ENCODE measurements around the gene ZBTB16. TPM values are rescaled to one million over a fixed set of nuclear protein-coding genes. Genes with fewer than 3 reads are reported as not detected.

Gene ZBTB16
- total and polyA plus RNA-seq, 2 of the 4 experiments (the other 2 are of a cell fraction) = not detected

DNA sequence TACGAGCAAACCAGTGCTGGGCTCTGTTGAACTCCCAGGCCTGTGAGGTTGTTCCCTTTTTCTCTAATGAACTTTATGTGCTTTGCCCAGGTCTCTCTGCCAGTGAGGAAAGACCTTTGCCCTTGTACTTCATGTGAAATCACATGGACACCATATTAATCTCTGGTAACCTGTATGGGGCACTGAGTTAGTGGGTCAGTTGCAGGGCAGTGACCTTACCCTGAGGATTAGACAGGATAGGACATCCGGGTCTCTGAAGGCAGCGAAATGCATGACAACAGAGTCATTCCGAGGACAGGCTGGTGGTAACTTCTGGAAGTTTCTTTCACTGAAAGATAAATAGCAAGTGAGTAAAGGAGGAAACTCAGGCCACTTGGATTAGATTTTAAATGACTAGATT, 93.7 kb downstream of the ZBTB16 start:
- H3K4me1 ChIP-seq (ENCODE audit: control insufficient read depth, insufficient read depth, low read length) = no peaks in the 10 kb centered on the region; the same call in 1 of the 2 replicates
- in situ Hi-C loops (cut with MboI; ENCODE audit: low sequenced_read_pairs) = no loop called here
- H2BK15ac ChIP-seq (ENCODE audit: low read depth, low read length) = no peak overlapping the region
- ATAC-seq (ENCODE audit: low read depth) (no peak), DNase-seq (no peak)
- no peak overlapping the region for H3K23ac ChIP-seq (ENCODE audit: low read depth, low read length)
- H3K9ac ChIP-seq (ENCODE audit: low read depth, low read length) = no peak overlapping the region
- H2BK120ac ChIP-seq (ENCODE audit: low read depth, low read length) = no peak overlapping the region
- CTCF ChIA-PET = no interaction called here
- no peak overlapping the region for H3K14ac ChIP-seq (replicated peaks; ENCODE audit: low read depth, low read length)
- no peaks in the 10 kb centered on the region for H4K20me1 ChIP-seq (ENCODE audit: insufficient read depth, low read length)
- POLR2A ChIA-PET (ENCODE audit: unreplicated experiment) = no interaction called here
- no peak overlapping the region for H3K4ac ChIP-seq (ENCODE audit: low read depth, low read length)
- WGBS, 2 experiments (ENCODE audit: extremely low coverage in 2 of 2, insufficient read length in 1 of 2) = 37% methylated on average over 3 of the region's 4 CpGs; no CpG with 5 or more reads in 1 of the 2 experiments
- H4K5ac ChIP-seq (ENCODE audit: low read depth, low read length) = no peak overlapping the region
- no peak overlapping the region for H3K27ac ChIP-seq (ENCODE audit: insufficient read depth, low read length)
- H4K91ac ChIP-seq (ENCODE audit: insufficient read depth, low read depth, low read length) = no peak overlapping the region
- H2AFZ ChIP-seq (replicated peaks; ENCODE audit: low read length, poor library complexity) = no peak overlapping the region
- H2BK20ac ChIP-seq (ENCODE audit: low read depth, low read length) = no peak overlapping the region
- no peak overlapping the region for H4K8ac ChIP-seq (ENCODE audit: low read depth in 2 of 2, low read length in 2 of 2)
- dilution Hi-C loops (cut with HindIII; ENCODE audit: low sequenced_read_pairs, unreplicated experiment) = no loop called here
- no peaks in the 10 kb centered on the region for H3K36me3 ChIP-seq (ENCODE audit: control insufficient read depth, insufficient read depth, low read length)
- no peaks in the 10 kb centered on the region for H3K9me3 ChIP-seq (ENCODE audit: control insufficient read depth, insufficient read depth, low read length)
- no TSS peak for BruUV-seq (replicated peaks)
- H3K18ac ChIP-seq (ENCODE audit: low read depth, low read length) = no peak overlapping the region
- H3K56ac ChIP-seq (ENCODE audit: extremely low read depth, insufficient read depth, low read length) = no peak overlapping the region
- H2BK5ac ChIP-seq (ENCODE audit: low read depth, low read length, poor library complexity, severe bottlenecking) = no peak overlapping the region
- no peaks in the 10 kb centered on the region for H3K79me1 ChIP-seq (ENCODE audit: low read depth in 1 of 2, low read length in 2 of 2)
- no peaks in the 10 kb centered on the region for H3K9me1 ChIP-seq (ENCODE audit: insufficient read depth, low read length)
- no peak overlapping the region for H2AK9ac ChIP-seq (replicated peaks; ENCODE audit: low read depth, low read length, poor library complexity)
- no peak overlapping the region for H2AK5ac ChIP-seq (ENCODE audit: low read depth, low read length)
- H3K27me3 ChIP-seq (ENCODE audit: control insufficient read depth, insufficient read depth, low read length) = peaks cover 45% of the 10 kb centered on the region
- H3K4me3 ChIP-seq (ENCODE audit: insufficient read depth, low read depth, low read length) = no peak overlapping the region
- intact Hi-C loops (cut with micrococcal nuclease) = no loop called here
- TF ChIP-seq BHLHE40 (IDR thresholded peaks at IDR 0.05; ENCODE audit: low read depth, low read length) (no peak), RAD21 (IDR thresholded peaks at IDR 0.05; ENCODE audit: low read length) (no peak), MAZ (IDR thresholded peaks at IDR 0.05; ENCODE audit: borderline replicate concordance, low read depth, low read length) (no peak), RCOR1 (IDR thresholded peaks at IDR 0.05; ENCODE audit: insufficient replicate concordance, low read length) (no peak), NFE2L2 (IDR thresholded peaks at IDR 0.05; ENCODE audit: low read depth, low read length) (no peak), SMC3 (IDR thresholded peaks at IDR 0.05; ENCODE audit: low read depth, low read length) (no peak), POLR2A (IDR thresholded peaks at IDR 0.05; ENCODE audit: low read depth, low read length) (no peak), FOS (IDR thresholded peaks at IDR 0.05; ENCODE audit: low read depth, low read length) (no peak), MXI1 (IDR thresholded peaks at IDR 0.05; ENCODE audit: borderline replicate concordance, low read depth, low read length) (no peak), CEBPB (IDR thresholded peaks at IDR 0.05; ENCODE audit: low read depth, low read length) (no peak), MAFK (IDR thresholded peaks at IDR 0.05; ENCODE audit: low read depth, low read length) (no peak), CHD1 (IDR thresholded peaks at IDR 0.05; ENCODE audit: low read depth, low read length) (no peak)
- TF ChIP-seq, protein P1, sequence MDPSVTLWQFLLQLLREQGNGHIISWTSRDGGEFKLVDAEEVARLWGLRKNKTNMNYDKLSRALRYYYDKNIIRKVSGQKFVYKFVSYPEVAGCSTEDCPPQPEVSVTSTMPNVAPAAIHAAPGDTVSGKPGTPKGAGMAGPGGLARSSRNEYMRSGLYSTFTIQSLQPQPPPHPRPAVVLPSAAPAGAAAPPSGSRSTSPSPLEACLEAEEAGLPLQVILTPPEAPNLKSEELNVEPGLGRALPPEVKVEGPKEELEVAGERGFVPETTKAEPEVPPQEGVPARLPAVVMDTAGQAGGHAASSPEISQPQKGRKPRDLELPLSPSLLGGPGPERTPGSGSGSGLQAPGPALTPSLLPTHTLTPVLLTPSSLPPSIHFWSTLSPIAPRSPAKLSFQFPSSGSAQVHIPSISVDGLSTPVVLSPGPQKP (IDR thresholded peaks at IDR 0.05; ENCODE audit: borderline replicate concordance, low read depth, low read length) = no peak
- TF ChIP-seq, protein P2, sequence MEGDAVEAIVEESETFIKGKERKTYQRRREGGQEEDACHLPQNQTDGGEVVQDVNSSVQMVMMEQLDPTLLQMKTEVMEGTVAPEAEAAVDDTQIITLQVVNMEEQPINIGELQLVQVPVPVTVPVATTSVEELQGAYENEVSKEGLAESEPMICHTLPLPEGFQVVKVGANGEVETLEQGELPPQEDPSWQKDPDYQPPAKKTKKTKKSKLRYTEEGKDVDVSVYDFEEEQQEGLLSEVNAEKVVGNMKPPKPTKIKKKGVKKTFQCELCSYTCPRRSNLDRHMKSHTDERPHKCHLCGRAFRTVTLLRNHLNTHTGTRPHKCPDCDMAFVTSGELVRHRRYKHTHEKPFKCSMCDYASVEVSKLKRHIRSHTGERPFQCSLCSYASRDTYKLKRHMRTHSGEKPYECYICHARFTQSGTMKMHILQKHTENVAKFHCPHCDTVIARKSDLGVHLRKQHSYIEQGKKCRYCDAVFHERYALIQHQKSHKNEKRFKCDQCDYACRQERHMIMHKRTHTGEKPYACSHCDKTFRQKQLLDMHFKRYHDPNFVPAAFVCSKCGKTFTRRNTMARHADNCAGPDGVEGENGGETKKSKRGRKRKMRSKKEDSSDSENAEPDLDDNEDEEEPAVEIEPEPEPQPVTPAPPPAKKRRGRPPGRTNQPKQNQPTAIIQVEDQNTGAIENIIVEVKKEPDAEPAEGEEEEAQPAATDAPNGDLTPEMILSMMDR (conservative IDR thresholded peaks at IDR 0.05; ENCODE audit: low read depth, low read length) = no peak
- TF ChIP-seq, protein P3, sequence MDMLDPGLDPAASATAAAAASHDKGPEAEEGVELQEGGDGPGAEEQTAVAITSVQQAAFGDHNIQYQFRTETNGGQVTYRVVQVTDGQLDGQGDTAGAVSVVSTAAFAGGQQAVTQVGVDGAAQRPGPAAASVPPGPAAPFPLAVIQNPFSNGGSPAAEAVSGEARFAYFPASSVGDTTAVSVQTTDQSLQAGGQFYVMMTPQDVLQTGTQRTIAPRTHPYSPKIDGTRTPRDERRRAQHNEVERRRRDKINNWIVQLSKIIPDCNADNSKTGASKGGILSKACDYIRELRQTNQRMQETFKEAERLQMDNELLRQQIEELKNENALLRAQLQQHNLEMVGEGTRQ (IDR thresholded peaks at IDR 0.05; ENCODE audit: low read depth, low read length) = no peak
- H3K4me2 ChIP-seq (ENCODE audit: low read depth, low read length) = no peak overlapping the region

Data from IMR-90 (cell line).